ENCODE measurements around the gene SHROOM1.

SHROOM1 gene

GRCh38 chr5:132824426-132824825 lies 6.0 kb downstream of the SHROOM1 start:
- no peak for DNase-seq (ENCODE audit: low spot score)

GRCh38 chr5:132823481-132824050 lies 6.9 kb downstream of the SHROOM1 start:
- DNase-seq (ENCODE audit: low spot score): no peak

- DNase-seq (ENCODE audit: low spot score): peak; percentile 60
Measured at GRCh38 chr5:132822650-132823480, 7.6 kb downstream of the SHROOM1 start.

GRCh38 chr5:132821791-132822190 lies 8.7 kb downstream of the SHROOM1 start:
- DNase-seq (ENCODE audit: low spot score): peak; percentile 55

GRCh38 chr5:132821350-132821749 lies 9.1 kb downstream of the SHROOM1 start:
- DNase-seq (ENCODE audit: low spot score): no peak

- peak; percentile 97 for DNase-seq (ENCODE audit: low spot score)
Measured at GRCh38 chr5:132820162-132820754, 10.2 kb downstream of the SHROOM1 start.

- DNase-seq (ENCODE audit: low spot score): peak; percentile 37
Measured at GRCh38 chr5:132819468-132819867, 11.0 kb downstream of the SHROOM1 start.

- DNase-seq (ENCODE audit: low spot score): no peak
Measured at GRCh38 chr5:132817011-132817410, 13.4 kb downstream of the SHROOM1 start.

- no peak for DNase-seq (ENCODE audit: low spot score)
Measured at GRCh38 chr5:132816554-132816953, 13.9 kb downstream of the SHROOM1 start.

- no peak for DNase-seq (ENCODE audit: low spot score)
Measured at GRCh38 chr5:132816083-132816482, 14.4 kb downstream of the SHROOM1 start.

- DNase-seq (ENCODE audit: low spot score): no peak
Measured at GRCh38 chr5:132815454-132815853, 15.0 kb downstream of the SHROOM1 start.

- DNase-seq (ENCODE audit: low spot score): no peak
Measured at GRCh38 chr5:132814503-132815294, 15.7 kb downstream of the SHROOM1 start.

- peak; percentile 21 for DNase-seq (ENCODE audit: low spot score)
Measured at GRCh38 chr5:132813599-132814502, 16.6 kb downstream of the SHROOM1 start.

GRCh38 chr5:132812781-132813598 lies 17.5 kb downstream of the SHROOM1 start, which contains the start of gene SOWAHA:
Gene SOWAHA (plus strand): TSS chr5:132813302. CDS start chr5:132813622, 320 bp downstream.
- peak; percentile 74 for DNase-seq (ENCODE audit: low spot score)

- DNase-seq (ENCODE audit: low spot score): peak; percentile 65
Measured at GRCh38 chr5:132812123-132812765, 18.2 kb downstream of the SHROOM1 start.

GRCh38 chr5:132810605-132811004 lies 19.8 kb downstream of the SHROOM1 start:
- no peak for DNase-seq (ENCODE audit: low spot score)

- no peak for DNase-seq (ENCODE audit: low spot score)
Measured at GRCh38 chr5:132808866-132809265, 21.6 kb downstream of the SHROOM1 start.

- no peak for DNase-seq (ENCODE audit: low spot score)
Measured at GRCh38 chr5:132808448-132808847, 22.0 kb downstream of the SHROOM1 start.

- DNase-seq (ENCODE audit: low spot score): no peak
Measured at GRCh38 chr5:132807163-132807838, 23.1 kb downstream of the SHROOM1 start.

Data from cerebellar cortex (tissue), 1 donor.